Activated T-cell treated with anti-CD3 and anti-CD28 coated beads, Interleukin-2, amount 50 U/mL, for 48 hours (primary cell): Measurements from ENCODE around the gene ATG9B.
"Not testable (repeated sequence)": the region's sequence is repeated elsewhere in the genome, so short reads cannot be mapped to it uniquely, and the experiment has no call there.

Source experiments
- DNase-seq, 2 experiments: peaks; one replicate each; pipeline ENCODE4 v3.0.0-alpha.2; 2020

The ATG9B gene

GRCh38 chr7:151015967-151016366, 8.3 kb downstream of the ATG9B start:
- no peak for DNase-seq

GRCh38 chr7:151014950-151015349, 9.3 kb downstream of the ATG9B start:
- DNase-seq, result peak in 1 of 2 experiments; percentile 52

- DNase-seq, result peak; percentile 83 to 87
Measured at GRCh38 chr7:151013733-151014497, 10.4 kb downstream of the ATG9B start.

- DNase-seq, result no peak
Measured at GRCh38 chr7:151013356-151013732, 10.9 kb downstream of the ATG9B start.

- DNase-seq, result no peak
Measured at GRCh38 chr7:151012911-151013347, 11.4 kb downstream of the ATG9B start.

- no peak for DNase-seq
Measured at GRCh38 chr7:151012031-151012692, 12.1 kb downstream of the ATG9B start.

- DNase-seq, result not testable (repeated sequence)
Measured at GRCh38 chr7:151011616-151012015, 12.7 kb downstream of the ATG9B start.

- no peak for DNase-seq
Measured at GRCh38 chr7:151011097-151011409, 13.2 kb downstream of the ATG9B start.

- peak; percentile 51 to 61 for DNase-seq
Measured at GRCh38 chr7:151010307-151011096, 13.8 kb downstream of the ATG9B start.

GRCh38 chr7:151010037-151010306, 14.3 kb downstream of the ATG9B start:
- no peak for DNase-seq

GRCh38 chr7:151009327-151010036, 14.8 kb downstream of the ATG9B start:
- peak in 1 of 2 experiments; percentile 44 for DNase-seq

GRCh38 chr7:151008511-151009323, 15.6 kb downstream of the ATG9B start:
- DNase-seq, result peak; percentile 89 to 92

GRCh38 chr7:151008143-151008510, 16.2 kb downstream of the ATG9B start:
- DNase-seq, result peak in 1 of 2 experiments; percentile 39

GRCh38 chr7:151007469-151007898, 16.8 kb downstream of the ATG9B start:
- no peak for DNase-seq

- no peak for DNase-seq
Measured at GRCh38 chr7:151006590-151007300, 17.5 kb downstream of the ATG9B start.

GRCh38 chr7:151005566-151005965, 18.7 kb downstream of the ATG9B start:
- no peak for DNase-seq

- DNase-seq, result no peak
Measured at GRCh38 chr7:151003572-151003971, 20.7 kb downstream of the ATG9B start.

GRCh38 chr7:151001546-151001945, 22.7 kb downstream of the ATG9B start:
- DNase-seq, result no peak

- no peak for DNase-seq
Measured at GRCh38 chr7:151000897-151001495, 23.3 kb downstream of the ATG9B start.

- DNase-seq, result no peak
Measured at GRCh38 chr7:150999497-151000230, 24.6 kb downstream of the ATG9B start.

GRCh38 chr7:150999001-150999400, 25.3 kb downstream of the ATG9B start:
- no peak for DNase-seq
